HG03520 (cell line): ENCODE measurements around the gene PRPF19.

Experiments
- ATAC-seq: cut with Tn5 transposase; IDR thresholded peaks from one replicate; pipeline ENCODE4 v1.9.1; 2021; ENCODE audit warnings: mild to moderate bottlenecking, moderate library complexity; ENCODE audit not compliant: unreplicated experiment

PRPF19 gene

DNA sequence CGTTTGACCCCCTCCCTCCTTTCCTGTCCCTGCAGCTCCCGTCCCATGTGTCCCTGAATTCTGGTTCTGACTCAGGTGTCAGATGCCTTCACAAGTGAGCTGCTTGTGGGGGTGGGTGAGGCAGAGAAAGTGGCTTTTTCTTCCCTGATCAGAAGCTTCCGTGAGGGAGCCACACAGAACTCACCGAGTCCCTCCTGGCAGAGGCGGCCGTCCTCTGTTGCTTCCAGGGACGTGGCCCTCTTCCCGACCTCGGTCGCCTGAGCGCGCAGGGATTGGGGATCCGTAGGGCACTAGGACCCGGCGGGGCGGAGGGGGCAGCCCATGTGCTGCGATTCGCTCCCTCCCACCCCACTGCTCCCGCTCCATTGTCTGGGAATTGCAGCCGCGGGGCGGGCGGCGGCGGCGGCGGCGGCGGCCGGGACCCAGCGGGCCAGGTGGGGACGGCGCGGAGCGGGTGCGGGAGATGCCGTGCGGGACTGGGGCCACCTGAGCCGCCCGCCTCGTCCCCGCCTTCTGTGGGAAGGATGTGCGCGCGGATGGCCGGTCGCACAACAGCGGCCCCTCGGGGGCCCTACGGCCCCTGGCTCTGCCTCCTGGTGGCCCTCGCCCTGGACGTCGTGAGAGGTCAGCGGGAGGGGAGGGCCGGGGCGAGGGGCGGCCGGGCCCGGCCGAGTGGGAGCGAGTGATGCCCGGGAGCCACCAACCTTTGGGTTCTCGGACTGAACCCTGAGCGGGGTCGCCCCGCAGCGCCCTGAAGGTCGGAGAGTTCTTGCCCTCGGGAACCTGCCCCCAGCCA, 17.9 kb upstream of the PRPF19 start, which contains the start of gene TMEM132A:
Gene TMEM132A (plus strand): TSS at position 351 of the 796 bp plus-strand sequence. CDS start 174 bp downstream, at position 525.
- ATAC-seq = no peak

DNA sequence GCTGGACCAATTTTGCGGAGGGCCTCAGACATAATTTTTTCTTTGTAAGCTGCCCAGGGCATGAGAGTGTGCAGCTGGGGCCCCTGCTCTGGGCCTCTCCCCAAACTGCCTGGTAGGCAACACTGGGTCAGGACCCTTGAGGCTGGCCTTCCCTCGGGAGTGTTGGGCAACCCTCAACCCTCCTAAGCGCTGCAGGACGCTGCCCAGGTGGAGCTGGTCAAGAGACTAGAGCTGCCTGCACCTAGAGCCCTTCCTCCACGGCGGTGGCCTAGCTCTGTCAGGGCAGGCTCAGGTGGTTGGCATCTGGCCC, 17.4 kb upstream of the PRPF19 start:
- ATAC-seq = no peak

GRCh38 chr11:60923326-60923725, 16.9 kb upstream of the PRPF19 start:
- ATAC-seq = no peak

DNA sequence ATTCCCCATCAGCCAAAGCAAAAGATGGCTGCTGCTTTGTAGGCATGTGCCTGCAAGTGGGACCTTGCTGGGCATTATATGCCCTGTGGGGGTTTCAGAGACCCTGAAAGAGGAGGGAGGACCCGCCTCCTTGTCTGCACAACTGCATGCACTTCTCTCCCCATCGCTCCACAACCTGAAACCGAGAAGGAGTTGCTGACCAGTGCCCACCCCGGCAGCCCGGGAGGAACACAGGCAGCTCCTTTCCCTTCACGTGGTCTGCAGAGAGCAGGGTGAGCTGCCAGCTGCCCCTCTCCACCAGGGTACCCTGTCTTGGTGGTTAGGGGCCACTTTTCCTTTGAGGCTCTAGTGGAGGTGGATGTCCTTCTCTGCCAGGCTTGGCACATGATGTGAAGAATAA, 16.5 kb upstream of the PRPF19 start:
- ATAC-seq = no peak

DNA sequence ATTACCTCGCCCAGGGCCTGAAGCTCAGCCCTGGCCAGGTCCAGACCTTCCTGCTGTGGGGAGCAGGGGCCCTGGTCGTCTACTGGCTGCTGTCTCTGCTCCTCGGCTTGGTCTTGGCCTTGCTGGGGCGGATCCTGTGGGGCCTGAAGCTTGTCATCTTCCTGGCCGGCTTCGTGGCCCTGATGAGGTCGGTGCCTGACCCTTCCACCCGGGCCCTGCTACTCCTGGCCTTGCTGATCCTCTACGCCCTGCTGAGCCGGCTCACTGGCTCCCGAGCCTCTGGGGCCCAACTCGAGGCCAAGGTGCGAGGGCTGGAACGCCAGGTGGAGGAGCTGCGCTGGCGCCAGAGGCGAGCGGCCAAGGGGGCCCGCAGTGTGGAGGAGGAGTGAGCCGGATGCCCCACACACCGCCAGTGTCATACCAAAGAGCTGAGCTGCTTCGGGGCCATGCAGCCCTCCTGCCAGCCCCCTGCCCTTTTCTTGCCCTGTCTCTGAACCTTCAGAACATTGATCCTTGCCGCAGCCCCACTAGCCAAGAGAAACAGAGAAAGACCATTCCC, 15.5 kb upstream of the PRPF19 start:
- no peak for ATAC-seq

DNA sequence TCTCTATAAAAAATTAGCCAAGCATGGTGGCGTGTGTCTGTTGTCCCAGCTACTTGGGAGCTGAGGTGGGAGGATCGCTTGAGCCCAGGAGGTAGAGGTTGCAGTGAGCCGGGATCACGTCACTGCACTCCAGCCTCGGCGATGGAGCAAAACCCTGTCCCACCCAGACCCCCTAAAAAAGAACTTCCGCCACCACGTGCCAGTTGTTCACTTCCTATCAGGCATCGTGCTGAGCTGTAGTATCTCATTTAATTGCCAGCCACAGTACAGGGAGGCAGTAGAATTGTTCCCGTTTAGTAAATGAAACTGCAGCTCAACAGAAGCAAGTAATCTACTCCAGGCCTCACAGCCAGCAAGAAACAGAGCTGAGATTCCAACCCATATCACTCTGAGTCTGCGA, 14.9 kb upstream of the PRPF19 start:
- ATAC-seq = no peak

DNA sequence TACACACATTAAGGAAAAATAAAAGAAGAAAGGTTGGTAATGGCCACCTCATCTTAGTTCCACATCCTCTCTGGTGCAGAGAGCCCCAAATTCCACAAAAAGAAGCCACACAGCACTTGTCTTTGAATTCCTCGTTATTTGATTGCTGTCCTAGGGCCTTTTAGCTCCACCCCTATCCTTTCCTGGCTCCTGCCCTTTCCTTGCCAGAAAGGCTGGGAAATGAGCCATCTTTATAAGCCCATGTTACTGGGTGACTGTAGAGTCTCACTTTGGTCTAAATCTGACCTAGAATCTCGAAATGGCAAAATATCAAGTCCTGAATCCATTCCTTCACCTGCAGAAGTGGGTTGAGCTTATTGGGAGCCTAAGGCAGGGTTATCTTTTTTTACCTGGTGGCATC, 13.6 kb upstream of the PRPF19 start:
- no peak for ATAC-seq

GRCh38 chr11:60919320-60919719, 12.9 kb upstream of the PRPF19 start:
- no peak for ATAC-seq

DNA sequence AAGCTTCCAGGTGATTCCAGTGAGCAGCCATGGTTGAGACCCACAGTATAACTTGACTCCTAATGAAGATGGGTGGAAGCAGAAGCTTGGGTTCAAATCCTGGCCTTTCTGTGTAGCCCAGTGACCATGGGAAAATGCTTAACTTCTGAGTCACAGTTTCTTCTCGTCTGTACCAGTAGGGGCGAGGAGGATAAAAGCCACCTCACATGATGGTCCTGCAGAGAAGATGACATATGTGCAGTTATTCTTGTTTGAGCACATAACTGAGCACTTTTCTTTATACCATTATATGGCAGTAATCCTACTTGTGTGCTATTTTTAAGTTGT, 12.5 kb upstream of the PRPF19 start:
- no peak for ATAC-seq

GRCh38 chr11:60918251-60918938, 12.0 kb upstream of the PRPF19 start:
- no peak for ATAC-seq

- no peak for ATAC-seq
These were observed 10.9 kb upstream of the PRPF19 start for GRCh38 chr11:60917267-60917666.

GRCh38 chr11:60916669-60917206, 10.4 kb upstream of the PRPF19 start:
- ATAC-seq = no peak

DNA sequence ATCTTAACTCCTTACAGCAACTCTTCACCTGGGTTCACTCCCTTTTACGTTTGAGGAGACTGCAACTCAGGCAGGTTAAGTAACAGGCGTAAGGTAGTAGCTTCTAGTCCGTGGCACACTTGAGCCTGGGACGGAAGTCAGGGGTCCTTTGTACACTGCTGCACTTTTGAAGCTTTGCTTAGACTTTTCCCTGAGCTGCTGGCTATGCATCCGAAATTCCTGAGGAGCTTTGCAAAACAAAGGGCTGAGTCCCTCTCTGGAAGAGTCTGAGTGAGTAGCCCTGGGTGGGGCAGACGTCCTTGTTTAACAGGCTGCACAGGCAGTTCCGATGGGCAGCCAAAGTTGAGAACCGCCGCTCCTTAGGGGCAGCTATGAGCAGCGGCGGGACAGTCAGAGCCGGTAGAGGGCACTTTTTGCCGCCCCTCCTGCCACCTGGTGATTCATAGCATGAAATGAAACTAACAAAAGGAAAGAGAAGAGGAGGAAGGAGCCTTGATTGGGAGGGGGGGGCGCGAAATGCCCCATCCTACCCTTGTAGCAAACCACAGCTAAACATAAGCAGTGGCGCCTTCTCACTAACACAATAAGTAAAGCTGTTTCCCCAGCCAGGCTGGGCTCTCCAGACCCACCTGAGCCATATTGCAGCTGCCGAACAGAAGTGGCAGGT, 9.0 kb upstream of the PRPF19 start:
- peak; percentile 34 for ATAC-seq

DNA sequence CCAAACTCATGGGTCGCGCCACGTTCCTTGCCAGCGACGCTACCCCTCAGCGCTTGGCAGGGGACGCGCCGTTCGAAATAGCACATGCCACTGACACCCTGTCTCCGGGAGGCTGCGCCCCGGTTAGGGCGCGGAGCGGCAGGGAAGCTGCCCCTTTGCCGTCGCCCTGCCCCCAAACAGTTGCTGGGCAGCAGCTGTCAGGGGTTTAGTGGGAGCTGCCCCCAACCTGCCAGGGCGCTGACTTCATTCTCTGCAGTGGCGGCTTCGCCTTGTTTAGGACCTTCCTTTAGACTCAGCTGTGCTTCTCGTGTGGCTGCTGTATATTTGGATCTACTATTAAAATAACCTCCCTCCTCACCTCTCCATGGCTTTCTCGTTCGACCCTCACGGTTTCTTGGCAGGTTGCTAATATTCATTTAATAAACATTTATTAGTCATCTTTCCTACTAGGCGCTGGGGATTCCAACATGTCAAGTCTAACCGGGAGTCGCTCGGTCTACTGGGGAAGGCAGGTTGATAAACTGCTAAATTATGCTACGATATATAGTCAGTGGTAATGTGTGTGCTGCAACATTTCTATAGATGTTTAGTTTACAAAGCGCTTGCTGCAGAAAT, 8.4 kb upstream of the PRPF19 start:
- ATAC-seq = no peak

GRCh38 chr11:60913793-60914632, 7.6 kb upstream of the PRPF19 start, which contains the start of gene TMEM109:
Gene TMEM109, plus strand, starts transcription at chr11:60914158. Its CDS starts 5,536 bp downstream, at chr11:60919694.
- ATAC-seq = peak; percentile 45

DNA sequence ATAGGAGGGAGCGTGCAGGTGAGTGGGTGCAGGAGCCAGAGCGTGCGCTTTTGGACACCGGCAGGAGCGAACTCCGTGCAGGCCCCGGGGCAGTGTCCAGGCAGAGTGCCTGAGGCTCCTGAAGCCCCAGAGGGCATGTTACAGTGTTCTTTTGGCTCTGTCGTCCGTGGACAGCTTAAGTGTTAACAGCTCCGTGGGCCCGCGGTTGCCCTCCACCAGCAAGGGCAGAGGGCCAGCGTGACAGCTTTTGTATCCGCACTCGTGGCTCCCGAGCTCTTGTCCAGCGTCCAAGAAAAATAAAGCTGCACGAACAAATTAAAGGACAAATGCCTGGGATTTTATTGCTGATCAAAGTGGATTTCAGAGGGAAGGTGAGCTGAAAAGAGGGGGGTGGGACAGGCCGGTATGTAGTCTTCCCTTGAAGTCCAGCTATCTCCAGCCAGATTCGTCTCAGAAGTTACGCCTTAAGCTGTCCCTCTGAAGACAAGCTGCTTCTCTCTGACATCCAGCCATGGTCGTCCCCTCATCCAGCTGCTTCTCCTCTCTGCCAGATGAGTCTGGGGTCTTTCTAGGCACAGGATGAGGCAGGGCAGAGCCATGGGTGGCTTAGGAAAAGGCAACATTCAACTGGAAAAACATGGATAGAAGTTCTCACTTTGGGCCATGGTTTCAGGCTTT, 6.6 kb upstream of the PRPF19 start:
- ATAC-seq = no peak

GRCh38 chr11:60912223-60912850, 6.0 kb upstream of the PRPF19 start:
- ATAC-seq = no peak

DNA sequence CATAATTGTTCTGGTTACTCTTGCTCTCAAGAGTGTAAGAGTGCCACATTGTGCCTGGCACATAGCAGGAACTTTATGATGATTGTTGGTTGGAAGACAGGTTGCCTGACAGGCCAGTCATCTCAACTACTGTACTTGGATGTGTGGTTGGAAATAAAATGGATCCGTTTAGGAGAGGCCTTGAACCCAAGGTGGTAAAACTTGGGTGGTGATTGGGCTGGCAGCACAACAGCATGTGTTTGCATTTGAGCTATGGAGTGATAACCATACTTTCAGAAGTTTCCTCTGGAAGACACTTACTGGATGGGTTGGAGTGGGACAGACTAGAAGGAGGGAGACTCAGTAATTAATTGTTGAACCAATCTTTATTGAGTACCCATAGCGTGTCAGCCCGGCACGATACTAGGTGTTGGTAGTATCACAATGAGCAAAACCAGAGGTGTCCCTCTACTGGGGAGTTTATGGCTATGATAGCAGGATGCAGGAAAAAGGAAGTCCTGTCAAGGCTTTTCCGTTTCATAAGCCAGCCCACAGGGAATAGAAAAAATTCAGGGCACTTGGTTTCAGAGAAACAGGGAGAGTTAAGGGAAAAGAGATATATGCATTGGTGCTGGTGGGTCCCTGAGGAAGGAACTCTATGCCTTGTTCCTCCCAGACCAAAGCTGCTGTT, 4.5 kb upstream of the PRPF19 start:
- no peak for ATAC-seq
